Gastrocnemius medialis (tissue), 4 donors: ENCODE measurements around the gene CARD14. TPM values are rescaled to one million over a fixed set of nuclear protein-coding genes. Genes with fewer than 3 reads are reported as not detected.

ENCODE experiments used
- ATAC-seq, 2 donors: fragments of 150-250 bp; one replicate each; pipeline ENCODE4 v1.9.1; 2016
- DNase-seq, 2 donors: peaks; one replicate each; pipeline ENCODE4 v3.0.0-alpha.2; 2019
- H3K27ac ChIP-seq, 4 donors: fragments of 200-600 bp; sonication (generic); 1 replicate in 1 of 4; 2 replicates in 3 of 4; pipeline ENCODE4 v1.5.1; 2016 to 2018; ENCODE audit warnings: mild to moderate bottlenecking in 2 of 4, moderate library complexity in 1 of 4
- H3K27me3 ChIP-seq, 3 donors: fragments of 200-600 bp; sonication (generic) in 2 of 3; 1 replicate in 1 of 3; 2 replicates in 2 of 3; pipeline versions ENCODE4 v1.5.1 to v1.6.0; 2016 to 2019; ENCODE audit warnings: mild to moderate bottlenecking in 1 of 3, moderate library complexity in 1 of 3
- H3K36me3 ChIP-seq, 2 donors: fragments of 200-600 bp; sonication (generic) in 1 of 2; one replicate each; pipeline ENCODE4 v1.5.1; 2017 to 2018
- H3K4me1 ChIP-seq, 2 donors: fragments of 200-600 bp; sonication (generic) in 1 of 2; one replicate each; pipeline ENCODE4 v1.5.1; 2016 to 2017; ENCODE audit warnings: mild to moderate bottlenecking in 2 of 2
- H3K4me3 ChIP-seq, 4 donors: fragments of 200-600 bp; sonication (generic) in 3 of 4; 1 replicate in 1 of 4; 2 replicates in 3 of 4; pipeline ENCODE4 v1.5.1; 2016 to 2019; ENCODE audit warnings: mild to moderate bottlenecking in 2 of 4
- H3K9me3 ChIP-seq, 3 donors: fragments of 200-600 bp; sonication (generic) in 2 of 3; 1 replicate in 1 of 3; 2 replicates in 2 of 3; pipeline ENCODE4 v1.5.1; 2016 to 2019
- POLR2A ChIP-seq, 2 donors: fragments of 450-650 bp; IDR thresholded peaks; one replicate each; pipeline ENCODE4 v1.6.1; 2017; ENCODE audit warnings: antibody characterized with exemption in 2 of 2, mild to moderate bottlenecking in 2 of 2, moderate library complexity in 2 of 2
- in situ Hi-C, 4 donors: fragments of 200-750 bp; cut with MboI; loops; one replicate each; pipeline versions ENCODE4 v1.15.0 to v1.8.0; 2017; ENCODE audit warnings: low sequenced_read_pairs in 4 of 4
- intact Hi-C: fragments of 100-400 bp; cut with DNase I; formaldehyde crosslinking; loops from one replicate; pipeline ENCODE4 v1.15.1; 2023; ENCODE audit warnings: low total_unique reads
- total RNA-seq, 4 donors: library from RNA; depleted of rRNA; stranded (reverse); fragments of >200 nt; gene quantifications; one replicate each; pipeline versions ENCODE4 v1.1.0 to v1.2.3, GENCODE V29; 2016
- TF ChIP-seq, protein P1 (sequence below), 5 experiments: fragments of 450-650 bp in 3 of 5; fragments of 200-600 bp in 2 of 5; sonication (generic) in 2 of 5; IDR thresholded peaks in 4 of 5; conservative IDR thresholded peaks in 1 of 5; 1 replicate in 4 of 5; 2 replicates in 1 of 5; pipeline ENCODE4 v1.5.1; 2016 to 2019; ENCODE audit warnings: antibody characterized with exemption in 5 of 5, mild to moderate bottlenecking in 3 of 5, moderate library complexity in 3 of 5

Gene CARD14
- total RNA-seq, 4 donors from 2014 or later: not detected

- no peak overlapping the region for H3K27ac ChIP-seq
- in situ Hi-C loops (no loop called here), intact Hi-C loops (no loop called here)
- H3K9me3 ChIP-seq: no peaks in the 10 kb centered on the region
- DNase-seq (no peak), ATAC-seq (no peak)
- H3K4me1 ChIP-seq: peaks cover 0 to 6% of the 10 kb centered on the region in 2 donors
- TF ChIP-seq, protein P1, sequence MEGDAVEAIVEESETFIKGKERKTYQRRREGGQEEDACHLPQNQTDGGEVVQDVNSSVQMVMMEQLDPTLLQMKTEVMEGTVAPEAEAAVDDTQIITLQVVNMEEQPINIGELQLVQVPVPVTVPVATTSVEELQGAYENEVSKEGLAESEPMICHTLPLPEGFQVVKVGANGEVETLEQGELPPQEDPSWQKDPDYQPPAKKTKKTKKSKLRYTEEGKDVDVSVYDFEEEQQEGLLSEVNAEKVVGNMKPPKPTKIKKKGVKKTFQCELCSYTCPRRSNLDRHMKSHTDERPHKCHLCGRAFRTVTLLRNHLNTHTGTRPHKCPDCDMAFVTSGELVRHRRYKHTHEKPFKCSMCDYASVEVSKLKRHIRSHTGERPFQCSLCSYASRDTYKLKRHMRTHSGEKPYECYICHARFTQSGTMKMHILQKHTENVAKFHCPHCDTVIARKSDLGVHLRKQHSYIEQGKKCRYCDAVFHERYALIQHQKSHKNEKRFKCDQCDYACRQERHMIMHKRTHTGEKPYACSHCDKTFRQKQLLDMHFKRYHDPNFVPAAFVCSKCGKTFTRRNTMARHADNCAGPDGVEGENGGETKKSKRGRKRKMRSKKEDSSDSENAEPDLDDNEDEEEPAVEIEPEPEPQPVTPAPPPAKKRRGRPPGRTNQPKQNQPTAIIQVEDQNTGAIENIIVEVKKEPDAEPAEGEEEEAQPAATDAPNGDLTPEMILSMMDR (IDR thresholded peaks at IDR 0.05 in 4 of 5, conservative IDR thresholded peaks at IDR 0.05 in 1 of 5): no peak
- no peak for TF ChIP-seq POLR2A (IDR thresholded peaks at IDR 0.05)
- H3K36me3 ChIP-seq: peaks cover 0 to 17% of the 10 kb centered on the region in 2 donors
- no peak overlapping the region for H3K4me3 ChIP-seq
- no peaks in the 10 kb centered on the region for H3K27me3 ChIP-seq
These were observed 76.4 kb downstream of the CARD14 start for GRCh38 chr17:80246266-80246681.

DNA sequence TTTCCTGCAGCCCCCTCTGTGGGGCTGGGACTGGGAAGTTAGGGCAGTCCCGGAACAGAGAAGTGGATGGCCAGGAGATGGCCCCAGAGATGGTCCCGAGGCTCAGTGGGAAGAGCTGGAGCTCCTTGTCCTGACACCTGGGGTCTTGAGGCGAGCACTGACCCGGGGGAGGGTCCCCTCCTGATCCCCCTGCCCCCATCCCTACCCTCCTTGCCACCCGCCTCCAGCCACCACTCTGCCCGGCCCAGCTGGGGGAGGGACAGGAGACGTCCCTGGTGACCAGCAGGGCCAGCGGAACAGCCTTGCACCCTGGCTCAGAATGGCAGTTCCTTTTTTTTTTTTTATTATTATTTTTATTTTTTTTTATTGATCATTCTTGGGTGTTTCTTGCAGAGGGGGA, 76.9 kb downstream of the CARD14 start:
- no peaks in the 10 kb centered on the region for H3K27me3 ChIP-seq
- H3K36me3 ChIP-seq: peaks cover 0 to 13% of the 10 kb centered on the region in 2 donors
- H3K27ac ChIP-seq: no peak overlapping the region
- no peak for DNase-seq
- no peak for TF ChIP-seq POLR2A (IDR thresholded peaks at IDR 0.05)
- TF ChIP-seq, protein P1 (IDR thresholded peaks at IDR 0.05 in 4 of 5, conservative IDR thresholded peaks at IDR 0.05 in 1 of 5): no peak
- H3K9me3 ChIP-seq: no peaks in the 10 kb centered on the region
- ATAC-seq: no peak
- no peak overlapping the region for H3K4me3 ChIP-seq
- in situ Hi-C loops (no loop called here), intact Hi-C loops (no loop called here)
- peaks cover 0 to 6% of the 10 kb centered on the region in 2 donors for H3K4me1 ChIP-seq

DNA sequence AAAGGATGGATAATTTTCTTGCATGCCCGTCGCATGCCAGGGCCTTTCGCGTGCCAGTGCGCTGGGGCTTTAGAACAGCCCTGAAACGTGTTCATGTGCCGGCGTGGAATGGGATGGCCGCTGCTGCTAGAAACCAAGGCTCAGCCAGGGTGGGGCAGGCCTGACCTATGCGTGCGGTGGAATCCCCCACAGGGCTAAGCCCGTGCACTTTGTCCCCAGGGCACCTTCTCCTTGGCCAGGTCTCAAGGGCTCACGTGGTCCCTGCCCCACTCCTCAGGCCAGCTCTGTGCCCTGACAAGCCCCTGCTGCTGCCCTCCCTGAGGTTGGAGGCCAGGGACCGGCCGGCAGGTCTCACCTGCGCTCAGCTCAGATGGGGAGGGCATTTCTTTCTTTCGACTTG, 77.7 kb downstream of the CARD14 start:
- in situ Hi-C loops: no loop called here
- Histone ChIP-seq H3K4me3 (no peak overlapping the region), H3K9me3 (no peaks in the 10 kb centered on the region), H3K27ac (no peak overlapping the region), H3K36me3 (peaks cover 0 to 21% of the 10 kb centered on the region in 2 donors), H3K27me3 (no peaks in the 10 kb centered on the region), H3K4me1 (peaks cover 0 to 6% of the 10 kb centered on the region in 2 donors)
- intact Hi-C loops: no loop called here
- DNase-seq: no peak
- no peak for ATAC-seq
- TF ChIP-seq, protein P1 (IDR thresholded peaks at IDR 0.05 in 4 of 5, conservative IDR thresholded peaks at IDR 0.05 in 1 of 5): no peak
- TF ChIP-seq POLR2A (IDR thresholded peaks at IDR 0.05): no peak

- intact Hi-C loops: no loop called here
- Histone ChIP-seq H3K4me3 (no peak overlapping the region), H3K36me3 (peaks cover 0 to 22% of the 10 kb centered on the region in 2 donors), H3K4me1 (peaks cover 0 to 6% of the 10 kb centered on the region in 2 donors), H3K27me3 (no peaks in the 10 kb centered on the region), H3K27ac (no peak overlapping the region), H3K9me3 (no peaks in the 10 kb centered on the region)
- no peak for DNase-seq
- in situ Hi-C loops: no loop called here
- ATAC-seq: no peak
- TF ChIP-seq, protein P1 (IDR thresholded peaks at IDR 0.05 in 4 of 5, conservative IDR thresholded peaks at IDR 0.05 in 1 of 5): no peak
- no peak for TF ChIP-seq POLR2A (IDR thresholded peaks at IDR 0.05)
These were observed 78.4 kb downstream of the CARD14 start for GRCh38 chr17:80248001-80248893.
